Skeletal muscle tissue (tissue), 4 donors: ENCODE data around the gene EFCAB10. TPM values are rescaled to one million over a fixed set of nuclear protein-coding genes. Genes with fewer than 3 reads are reported as not detected.
"Not testable (repeated sequence)": the region's sequence is repeated elsewhere in the genome, so short reads cannot be mapped to it uniquely, and the experiment has no call there.

Experiments
- H3K27ac ChIP-seq: one replicate; pipeline ENCODE4 v1.7.0; 2013; ENCODE audit warnings: mild to moderate bottlenecking, low read depth, low read length, inconsistent platforms
- H3K27me3 ChIP-seq, 3 donors: one replicate each; pipeline ENCODE4 v1.7.0; 2013; ENCODE audit warnings: low read length in 3 of 3; ENCODE audit not compliant: control insufficient read depth in 3 of 3, insufficient read depth in 3 of 3
- H3K36me3 ChIP-seq, 3 donors: one replicate each; pipeline ENCODE4 v1.7.0; 2013; ENCODE audit warnings: low read length in 3 of 3; ENCODE audit not compliant: control insufficient read depth in 3 of 3, insufficient read depth in 3 of 3
- H3K4me1 ChIP-seq, 3 donors: one replicate each; pipeline ENCODE4 v1.7.0; 2013; ENCODE audit warnings: low read length in 3 of 3, mild to moderate bottlenecking in 3 of 3; ENCODE audit not compliant: control insufficient read depth in 3 of 3, insufficient read depth in 3 of 3
- H3K4me3 ChIP-seq, 3 donors: one replicate each; pipeline ENCODE4 v1.7.0; 2013; ENCODE audit warnings: low read length in 3 of 3
- H3K9ac ChIP-seq, 3 donors: one replicate each; pipeline ENCODE4 v1.7.0; 2013; ENCODE audit warnings: low read length in 3 of 3, mild to moderate bottlenecking in 3 of 3, moderate library complexity in 2 of 3, low read depth in 1 of 3
- H3K9me3 ChIP-seq, 3 donors: one replicate each; pipeline ENCODE4 v1.7.0; 2013; ENCODE audit warnings: low read length in 3 of 3; ENCODE audit not compliant: control insufficient read depth in 3 of 3
- total RNA-seq: library from RNA; depleted of rRNA; stranded (reverse); fragments of >200 nt; gene quantifications from one replicate; pipeline ENCODE4 v1.2.3, GENCODE V29; 2014
- donor health status: Osteomylitis.

The EFCAB10 gene
- total RNA-seq, 1 donor from 2014 or later = not detected

DNA sequence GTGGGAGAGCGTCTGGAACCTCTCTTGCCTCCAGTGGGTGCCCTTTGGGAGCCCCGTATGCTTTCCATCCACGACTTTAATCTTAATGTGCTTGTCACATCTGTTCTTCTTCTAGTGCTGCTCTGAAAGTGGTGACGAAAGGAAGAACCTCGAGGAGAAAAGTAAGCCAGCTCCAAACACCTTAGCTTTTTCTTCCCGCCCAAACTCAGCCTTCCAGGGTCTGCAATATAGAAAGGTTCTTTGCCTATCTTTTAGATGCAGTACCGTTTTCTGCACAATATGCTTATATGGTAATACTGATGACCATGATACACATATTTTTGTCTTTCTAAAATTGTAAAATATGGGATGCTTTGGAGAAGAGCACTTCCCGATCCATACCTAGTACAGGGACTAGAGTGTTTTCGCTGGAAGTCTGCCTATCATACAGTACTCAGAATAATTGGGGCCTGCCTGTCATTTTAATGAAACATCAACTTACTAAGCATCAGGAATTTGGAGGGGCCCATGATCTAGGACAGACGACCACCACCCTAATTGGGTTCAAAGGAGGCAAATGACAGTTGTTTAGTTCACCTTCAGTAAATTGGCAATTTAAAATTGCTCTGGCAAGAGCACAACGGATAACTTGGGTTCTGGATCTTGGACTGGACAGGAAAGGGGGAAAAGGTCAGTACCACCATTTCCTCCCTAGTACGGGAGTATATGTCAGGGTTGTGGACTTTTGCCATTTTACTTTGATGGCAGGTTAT is 48.4 kb downstream of the EFCAB10 start:
- no peaks in the 10 kb centered on the region for H3K9me3 ChIP-seq
- H3K9ac ChIP-seq = peak overlapping the region; percentile 96 to 100 (median 98)
- H3K27ac ChIP-seq = peak overlapping the region; percentile 67
- peaks cover 9 to 16% (median 11%) of the 10 kb centered on the region in 3 donors for H3K4me1 ChIP-seq
- H3K27me3 ChIP-seq = no peaks in the 10 kb centered on the region
- H3K4me3 ChIP-seq = peak overlapping the region; percentile 96 to 100 (median 98)
- peaks cover 0 to 12% (median 6%) of the 10 kb centered on the region in 3 donors for H3K36me3 ChIP-seq

GRCh38 chr7:105531792-105532671 is 49.3 kb downstream of the EFCAB10 start, which contains the start of gene RINT1:
Gene RINT1 (plus strand): TSS chr7:105532201. CDS start chr7:105532316, 115 bp downstream.
- Histone ChIP-seq H3K27ac (peak within 1 kb of the TSS; percentile 67), H3K9me3 (no peaks in the 10 kb centered on the region)

GRCh38 chr7:105530546-105530945 is 50.7 kb downstream of the EFCAB10 start:
- Histone ChIP-seq H3K9ac (no peak overlapping the region), H3K9me3 (no peaks in the 10 kb centered on the region), H3K27me3 (no peaks in the 10 kb centered on the region), H3K4me3 (no peak overlapping the region), H3K27ac (no peak overlapping the region), H3K4me1 (peaks cover 9 to 16% (median 11%) of the 10 kb centered on the region in 3 donors), H3K36me3 (peaks cover 0 to 5% (median 3%) of the 10 kb centered on the region in 3 donors)

More at GRCh38 chr7:105531792-105532671, 49.3 kb downstream of the EFCAB10 start, which contains the start of gene RINT1:
- Histone ChIP-seq H3K27me3 (no peaks in the 10 kb centered on the region), H3K4me1 (peaks cover 9 to 16% (median 11%) of the 10 kb centered on the region in 3 donors), H3K36me3 (peaks cover 0 to 10% (median 5%) of the 10 kb centered on the region in 3 donors), H3K4me3 (peak within 1 kb of the TSS; percentile 96 to 100 (median 98)), H3K9ac (peak within 1 kb of the TSS; percentile 96 to 100 (median 98))

GRCh38 chr7:105530126-105530525 is 51.2 kb downstream of the EFCAB10 start:
- H3K27me3 ChIP-seq = no peaks in the 10 kb centered on the region
- peaks cover 9 to 16% (median 11%) of the 10 kb centered on the region in 3 donors for H3K4me1 ChIP-seq
- no peak overlapping the region for H3K27ac ChIP-seq
- no peak overlapping the region for H3K4me3 ChIP-seq
- peaks cover 0 to 5% (median 3%) of the 10 kb centered on the region in 3 donors for H3K36me3 ChIP-seq
- no peaks in the 10 kb centered on the region for H3K9me3 ChIP-seq
- H3K9ac ChIP-seq = no peak overlapping the region

- H3K27ac ChIP-seq, H3K4me1 ChIP-seq, H3K27me3 ChIP-seq, H3K9me3 ChIP-seq, H3K4me3 ChIP-seq, H3K9ac ChIP-seq, H3K36me3 ChIP-seq: not testable (repeated sequence)
Measured at GRCh38 chr7:105527737-105528136, 53.6 kb downstream of the EFCAB10 start.

DNA sequence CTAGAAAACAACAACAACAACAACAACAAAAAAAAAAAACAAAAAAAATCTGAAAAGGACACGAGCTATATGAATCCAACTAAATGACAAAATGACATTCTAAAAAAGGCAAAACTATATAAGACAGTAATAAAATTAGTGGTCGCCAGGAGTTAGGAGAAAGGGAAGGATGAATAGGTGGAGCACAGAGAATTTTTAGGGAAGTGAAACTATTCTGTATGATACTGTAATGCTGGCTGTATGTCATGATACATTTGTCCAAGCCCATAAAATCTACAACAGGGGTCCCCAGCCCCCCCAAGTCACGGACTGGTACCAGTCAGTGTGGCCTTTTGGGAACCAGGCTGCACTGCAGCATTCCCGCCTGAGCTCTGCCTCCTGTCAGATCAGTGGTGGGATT is 56.5 kb downstream of the EFCAB10 start:
- no peak overlapping the region for H3K9ac ChIP-seq
- H3K4me3 ChIP-seq = no peak overlapping the region
- no peaks in the 10 kb centered on the region for H3K9me3 ChIP-seq
- H3K36me3 ChIP-seq = no peaks in the 10 kb centered on the region
- peaks cover 10 to 12% (median 11%) of the 10 kb centered on the region in 3 donors for H3K4me1 ChIP-seq
- no peak overlapping the region for H3K27ac ChIP-seq
- H3K27me3 ChIP-seq = no peaks in the 10 kb centered on the region

DNA sequence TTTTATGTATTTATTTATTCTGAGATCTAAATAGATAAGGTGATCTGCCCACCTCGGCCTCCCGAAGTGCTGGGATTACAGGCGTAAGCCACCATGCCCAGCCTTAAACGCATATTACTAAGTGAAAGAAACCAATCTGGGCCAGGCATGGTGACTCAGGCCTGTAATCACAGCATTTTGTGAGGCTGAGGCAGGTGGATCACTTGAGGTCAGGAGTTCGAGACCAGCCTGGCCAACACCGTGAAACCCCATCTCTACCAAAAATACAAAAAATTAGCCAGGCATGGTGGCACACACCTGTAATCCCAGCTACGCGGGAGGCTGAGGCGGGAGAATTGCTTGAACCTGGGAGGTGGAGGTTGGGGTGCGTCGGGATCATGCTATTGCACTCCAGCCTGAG is 56.9 kb downstream of the EFCAB10 start:
- H3K4me3 ChIP-seq, H3K9ac ChIP-seq, H3K36me3 ChIP-seq, H3K27me3 ChIP-seq, H3K9me3 ChIP-seq, H3K27ac ChIP-seq: not testable (repeated sequence)
- H3K4me1 ChIP-seq = peaks cover 10 to 12% (median 11%) of the 10 kb centered on the region in 3 donors

GRCh38 chr7:105521717-105522463 is 59.4 kb downstream of the EFCAB10 start, which contains the start of gene PUS7:
Gene PUS7 (minus strand): TSS chr7:105522271. CDS start chr7:105508512, 13,759 bp downstream.
- H3K4me3 ChIP-seq = peak within 1 kb of the TSS; percentile 80 to 94 (median 88)
- H3K27ac ChIP-seq = peak within 1 kb of the TSS; percentile 64
- H3K9ac ChIP-seq = peak within 1 kb of the TSS; percentile 78 to 91 (median 89)
- no peaks in the 10 kb centered on the region for H3K9me3 ChIP-seq
- H3K36me3 ChIP-seq = peaks cover 0 to 5% (median 0%) of the 10 kb centered on the region in 3 donors
- H3K4me1 ChIP-seq = peaks cover 10 to 12% (median 11%) of the 10 kb centered on the region in 3 donors
- H3K27me3 ChIP-seq = no peaks in the 10 kb centered on the region

GRCh38 chr7:105521027-105521716 is 60.1 kb downstream of the EFCAB10 start:
- H3K27ac ChIP-seq = peak overlapping the region; percentile 64
- H3K27me3 ChIP-seq = no peaks in the 10 kb centered on the region
- no peaks in the 10 kb centered on the region for H3K9me3 ChIP-seq
- H3K36me3 ChIP-seq = peaks cover 0 to 5% (median 0%) of the 10 kb centered on the region in 3 donors
- H3K4me3 ChIP-seq = peak overlapping the region; percentile 80 to 94 (median 88)
- H3K9ac ChIP-seq = peak overlapping the region; percentile 78 to 91 (median 87)
- H3K4me1 ChIP-seq = peaks cover 10 to 12% (median 11%) of the 10 kb centered on the region in 3 donors
